ENCODE results near the gene POU6F2.

GRCh38 chr7:39095875-39096619 is 118.3 kb downstream of the POU6F2 start:
- TF ChIP-seq EP300 (IDR thresholded peaks at IDR 0.05) (no peak), POLR2A (IDR thresholded peaks at IDR 0.05) (no peak), CTCF (IDR thresholded peaks at IDR 0.05) (no peak), POLR2AphosphoS5 (IDR thresholded peaks at IDR 0.05) (no peak)

Measured in upper lobe of left lung (tissue), 4 donors.